Pancreas (tissue), 10 donors: Measurements from ENCODE around the gene SBNO2. TPM values are rescaled to one million over a fixed set of nuclear protein-coding genes. Genes with fewer than 3 reads are reported as not detected.

Experiments used
- ATAC-seq, 4 donors: fragments of 200-7000 bp; cut with Tn5 transposase; one replicate each; pipeline versions ENCODE4 v1.8.0 to v1.9.1; 2020; ENCODE audit warnings: mild to moderate bottlenecking in 4 of 4, moderate library complexity in 4 of 4
- DNase-seq, 6 donors: peaks; one replicate each; pipeline ENCODE4 v3.0.0-alpha.2; 2020
- FAIRE-seq: peaks from 2 replicates; lab custom pipeline; 2012; peaks lifted over from hg19 to GRCh38; lab: Jason Lieb, UNC
- H3K27ac ChIP-seq, 4 donors: fragments of 200-600 bp; sonication (generic); 1 replicate in 3 of 4; 2 replicates in 1 of 4; pipeline versions ENCODE4 v1.5.0 to v1.8.0; 2020
- H3K27me3 ChIP-seq, 4 donors: fragments of 200-600 bp; one replicate each; pipeline ENCODE4 v1.8.0; 2021
- H3K36me3 ChIP-seq, 3 donors: fragments of 200-600 bp; sonication (generic) in 1 of 3; one replicate each; pipeline versions ENCODE4 v1.5.0 to v1.8.0; 2020 to 2021
- H3K4me1 ChIP-seq, 3 donors: fragments of 200-600 bp; one replicate each; pipeline ENCODE4 v1.8.0; 2021
- H3K4me3 ChIP-seq, 4 donors: fragments of 200-600 bp; sonication (generic) in 2 of 4; one replicate each; pipeline versions ENCODE4 v1.5.0 to v1.8.0; 2020 to 2021
- H3K9me3 ChIP-seq, 4 donors: fragments of 200-600 bp; one replicate each; pipeline ENCODE4 v1.8.0; 2021
- CTCF ChIP-seq, 4 donors: fragments of 200-600 bp; sonication (generic) in 3 of 4; IDR thresholded peaks; one replicate each; pipeline versions ENCODE4 v1.5.0 to v1.8.0; 2021; ENCODE audit warnings: antibody characterized with exemption in 4 of 4
- WGBS, 2 donors: extraction: QIAGEN DNeasy Blood & Tissue Kit; methylation state at CpG; one replicate each; pipeline ENCODE4 v1.1.7; 2013; 5-methylcytosine and 5-hydroxymethylcytosine counted together
- intact Hi-C, 3 donors: fragments of 100-400 bp; cut with DNase I; formaldehyde crosslinking; loops; one replicate each; pipeline versions ENCODE4 v1.11.1 to v1.14.2; 2022
- polyA plus RNA-seq, 2 donors: library from polyadenylated mRNA; stranded (reverse); fragments of 200-250 nt; gene quantifications; one replicate each; pipeline ENCODE4 v1.2.3, GENCODE V29; 2013
- total RNA-seq, 6 donors: library from RNA; stranded (reverse); fragmentation: NEBNext Ultra II Directional in 4 of 6; extraction: Animal tissue kit (Norgen Biotek cat#: 25700) in 4 of 6; gene quantifications; one replicate each; pipeline versions ENCODE4 v1.2.1 to v1.2.4, GENCODE V29; 2021 to 2023
- donor health status: healthy with polysubstance abuse.
- donor health status: DM: no; HTN: no; CAD: no; lungs with moderate emphysema.
- donor health status: DM: no; HTN: no; CAD: no.
- donor health status: control.
- donor health status: control.
- donor health status: Bipolar disorder and iron deficiency.
- donor health status: DM: yes; HTN: yes; CAD: no.
- donor health status: DM: no; HTN: no; CAD: no.
- donor health status: DM: no; HTN: no; CAD: no.
- donor health status: DM: yes; HTN: yes; CAD: no.

Gene SBNO2
- total and polyA plus RNA-seq, 8 donors: 16.8 to 53.9 (median 27.4) TPM

- Histone ChIP-seq H3K4me1 (peaks cover 7 to 20% (median 13%) of the 10 kb centered on the region in 3 donors), H3K9me3 (no peaks in the 10 kb centered on the region), H3K27ac (peak overlapping the region; percentile 62 to 80 (median 74)), H3K27me3 (no peaks in the 10 kb centered on the region), H3K36me3 (peaks cover 0 to 12% (median 0%) of the 10 kb centered on the region in 3 donors), H3K4me3 (peak overlapping the region in 2 of 4 donors; percentile 11 to 28)
- WGBS, 2 donors: 33% methylated on average over 20 of the region's 20 CpGs
- intact Hi-C loops: no loop called here
- DNase-seq: peak in 1 of 6 donors; percentile 19
- ATAC-seq: no peak
- TF ChIP-seq CTCF (IDR thresholded peaks at IDR 0.05): no peak
- FAIRE-seq: no peak
Measured at GRCh38 chr19:1103132-1103707, 70.8 kb downstream of the SBNO2 start.

- WGBS, 2 donors: 65 to 74% methylated on average over 17 of the region's 17 CpGs
- Histone ChIP-seq H3K27ac (peak overlapping the region; percentile 13 to 80 (median 68)), H3K9me3 (no peaks in the 10 kb centered on the region), H3K36me3 (peaks cover 0 to 5% (median 0%) of the 10 kb centered on the region in 3 donors), H3K4me3 (no peak overlapping the region), H3K27me3 (no peaks in the 10 kb centered on the region), H3K4me1 (peaks cover 7 to 20% (median 13%) of the 10 kb centered on the region in 3 donors)
- FAIRE-seq: no peak
- no peak for TF ChIP-seq CTCF (IDR thresholded peaks at IDR 0.05)
- intact Hi-C loops: no loop called here
- DNase-seq: peak in 5 of 6 donors; percentile 38 to 76 (median 50)
- ATAC-seq: peak in 3 of 4 donors; percentile 6 to 21 (median 10)
Measured at GRCh38 chr19:1102407-1103131, 71.5 kb downstream of the SBNO2 start.

- 47 to 51% methylated on average over 9 of the region's 9 CpGs for WGBS, 2 donors
- peaks cover 7 to 20% (median 13%) of the 10 kb centered on the region in 3 donors for H3K4me1 ChIP-seq
- intact Hi-C loops: no loop called here
- no peaks in the 10 kb centered on the region for H3K36me3 ChIP-seq
- no peaks in the 10 kb centered on the region for H3K27me3 ChIP-seq
- FAIRE-seq: no peak
- H3K27ac ChIP-seq: peak overlapping the region; percentile 13 to 80 (median 68)
- ATAC-seq: no peak
- no peaks in the 10 kb centered on the region for H3K9me3 ChIP-seq
- no peak overlapping the region for H3K4me3 ChIP-seq
- DNase-seq: peak in 2 of 6 donors; percentile 31 to 38
- no peak for TF ChIP-seq CTCF (IDR thresholded peaks at IDR 0.05)
Measured at GRCh38 chr19:1101337-1101698, 72.8 kb downstream of the SBNO2 start.

GRCh38 chr19:1098177-1099051 is 75.7 kb downstream of the SBNO2 start:
- no peak for FAIRE-seq
- intact Hi-C loops: no loop called here
- no peak for ATAC-seq
- no peaks in the 10 kb centered on the region for H3K9me3 ChIP-seq
- no peaks in the 10 kb centered on the region for H3K36me3 ChIP-seq
- H3K4me3 ChIP-seq: no peak overlapping the region
- H3K4me1 ChIP-seq: peaks cover 7 to 31% (median 12%) of the 10 kb centered on the region in 3 donors
- H3K27me3 ChIP-seq: no peaks in the 10 kb centered on the region
- 40 to 44% methylated on average over 14 to 15 of the region's 15 CpGs for WGBS, 2 donors
- no peak for TF ChIP-seq CTCF (IDR thresholded peaks at IDR 0.05)
- peak in 2 of 6 donors; percentile 30 to 37 for DNase-seq
- H3K27ac ChIP-seq: no peak overlapping the region
